Stimulated activated CD8-positive, alpha-beta memory T cell treated with anti-CD3 and anti-CD28 coated beads, Interleukin-15, amount 100 ng/mL, for 4 hours (primary cell): Measurements from ENCODE around the gene NRAP.

ENCODE experiments used
- DNase-seq, 2 donors: peaks; one replicate each; pipeline ENCODE4 v3.0.0-alpha.2; 2020; ENCODE audit warnings: low read depth in 2 of 2

NRAP gene

GRCh38 chr10:113609704-113610108 lies 54.1 kb downstream of the NRAP start:
- no peak for DNase-seq

- DNase-seq: no peak
Observed at GRCh38 chr10:113605268-113605978, 58.4 kb downstream of the NRAP start.

GRCh38 chr10:113604572-113604971 lies 59.3 kb downstream of the NRAP start:
- DNase-seq: no peak

GRCh38 chr10:113603057-113603777 lies 60.6 kb downstream of the NRAP start:
- DNase-seq: no peak

- DNase-seq: no peak
Observed at GRCh38 chr10:113600569-113600968, 63.3 kb downstream of the NRAP start.

GRCh38 chr10:113594652-113595051 lies 69.2 kb downstream of the NRAP start:
- no peak for DNase-seq

- no peak for DNase-seq
Observed at GRCh38 chr10:113592380-113592779, 71.5 kb downstream of the NRAP start.

GRCh38 chr10:113590581-113590980 lies 73.3 kb downstream of the NRAP start:
- no peak for DNase-seq

GRCh38 chr10:113589201-113589770 lies 74.6 kb downstream of the NRAP start:
- DNase-seq: no peak

GRCh38 chr10:113585949-113586348 lies 77.9 kb downstream of the NRAP start:
- DNase-seq: no peak

- DNase-seq: no peak
Observed at GRCh38 chr10:113583571-113583970, 80.3 kb downstream of the NRAP start.

GRCh38 chr10:113581092-113581491 lies 82.7 kb downstream of the NRAP start:
- no peak for DNase-seq

GRCh38 chr10:113578773-113579172 lies 85.1 kb downstream of the NRAP start:
- DNase-seq: no peak

- DNase-seq: no peak
Observed at GRCh38 chr10:113576852-113577251, 87.0 kb downstream of the NRAP start.

GRCh38 chr10:113573368-113573767 lies 90.5 kb downstream of the NRAP start:
- no peak for DNase-seq

- no peak for DNase-seq
Observed at GRCh38 chr10:113572520-113573290, 91.1 kb downstream of the NRAP start.

GRCh38 chr10:113569576-113569975 lies 94.3 kb downstream of the NRAP start:
- no peak for DNase-seq

GRCh38 chr10:113566888-113567287 lies 97.0 kb downstream of the NRAP start:
- no peak for DNase-seq

- no peak for DNase-seq
Observed at GRCh38 chr10:113565364-113565763, 98.5 kb downstream of the NRAP start.

- peak; percentile 8 to 14 for DNase-seq
Observed at GRCh38 chr10:113563306-113564088, 100.3 kb downstream of the NRAP start.

- no peak for DNase-seq
Observed at GRCh38 chr10:113562704-113563103, 101.1 kb downstream of the NRAP start.
